Transverse colon (tissue), 4 donors: ENCODE measurements around the gene PPM1J. TPM values are rescaled to one million over a fixed set of nuclear protein-coding genes. Genes with fewer than 3 reads are reported as not detected.

ENCODE experiments used
- DNase-seq: peaks from one replicate; pipeline ENCODE4 v3.0.0-alpha.2; 2019
- H3K27ac ChIP-seq, 4 donors: fragments of 200-600 bp; sonication (generic); 2 replicates each; pipeline ENCODE4 v1.5.1; 2016 to 2018; ENCODE audit warnings: inconsistent platforms in 4 of 4
- H3K27me3 ChIP-seq: fragments of 200-600 bp; sonication (generic); 2 replicates; pipeline ENCODE4 v1.5.1; 2017; ENCODE audit warnings: inconsistent platforms
- H3K36me3 ChIP-seq, 4 donors: fragments of 200-600 bp; sonication (generic); 2 replicates each; pipeline ENCODE4 v1.5.1; 2017 to 2019; ENCODE audit warnings: inconsistent platforms in 4 of 4
- H3K4me1 ChIP-seq, 4 donors: fragments of 200-600 bp; sonication (generic); 2 replicates each; pipeline ENCODE4 v1.5.1; 2017 to 2020; ENCODE audit warnings: inconsistent platforms in 4 of 4
- H3K4me3 ChIP-seq, 4 donors: fragments of 200-600 bp; sonication (generic); 1 replicate in 1 of 4; 2 replicates in 3 of 4; pipeline versions ENCODE4 v1.5.1 to v1.6.1; 2017 to 2019; ENCODE audit warnings: inconsistent platforms in 4 of 4
- H3K9me3 ChIP-seq, 2 donors: fragments of 200-600 bp; sonication (generic); 2 replicates each; pipeline ENCODE4 v1.5.1; 2017 to 2019; ENCODE audit warnings: inconsistent platforms in 2 of 2
- EP300 ChIP-seq: sonication (generic); formaldehyde crosslinking; IDR thresholded peaks from one replicate; pipeline ENCODE4 v1.6.1; 2017; ENCODE audit warnings: antibody characterized with exemption, low read depth
- POLR2A ChIP-seq: fragments of 450-650 bp; IDR thresholded peaks from one replicate; pipeline ENCODE4 v1.6.1; 2016; ENCODE audit warnings: antibody characterized with exemption, mild to moderate bottlenecking, moderate library complexity
- POLR2AphosphoS5 ChIP-seq, 3 donors: sonication (generic); formaldehyde crosslinking; IDR thresholded peaks; one replicate each; pipeline ENCODE4 v1.6.1; 2016; ENCODE audit warnings: antibody characterized with exemption in 3 of 3
- WGBS, 2 donors: methylation state at CpG; one replicate each; pipeline ENCODE4 v1.1.5; 2018; ENCODE audit warnings: low coverage in 1 of 2; 5-methylcytosine and 5-hydroxymethylcytosine counted together
- in situ Hi-C, 4 donors: fragments of 200-750 bp; cut with MboI; loops; one replicate each; pipeline versions ENCODE4 v1.15.0 to v1.15.1; 2017; ENCODE audit warnings: low sequenced_read_pairs in 3 of 4, low pct_ligation_motif_present in 1 of 4, low pct_unique_long_range_greater_than_20kb in 1 of 4
- intact Hi-C: fragments of 100-400 bp; cut with DNase I; formaldehyde crosslinking; loops from one replicate; pipeline ENCODE4 v1.15.1; 2023; ENCODE audit warnings: low total_unique reads
- total RNA-seq, 4 donors: library from RNA; depleted of rRNA; stranded (reverse); fragments of >200 nt; gene quantifications; one replicate each; pipeline ENCODE4 v1.1.0, GENCODE V29; 2016
- TF ChIP-seq, protein P1 (sequence below), 5 experiments: fragments of 200-600 bp in 3 of 5; fragments of 450-650 bp in 2 of 5; sonication (generic) in 3 of 5; IDR thresholded peaks; 1 replicate in 2 of 5; 2 replicates in 3 of 5; pipeline ENCODE4 v1.5.1; 2016 to 2017; ENCODE audit warnings: antibody characterized with exemption in 5 of 5, inconsistent platforms in 3 of 5, mild to moderate bottlenecking in 2 of 5, moderate library complexity in 1 of 5

The PPM1J gene
- total RNA-seq, 4 donors from 2014 or later, result 0.68 to 1.7 TPM; not detected in 2

DNA sequence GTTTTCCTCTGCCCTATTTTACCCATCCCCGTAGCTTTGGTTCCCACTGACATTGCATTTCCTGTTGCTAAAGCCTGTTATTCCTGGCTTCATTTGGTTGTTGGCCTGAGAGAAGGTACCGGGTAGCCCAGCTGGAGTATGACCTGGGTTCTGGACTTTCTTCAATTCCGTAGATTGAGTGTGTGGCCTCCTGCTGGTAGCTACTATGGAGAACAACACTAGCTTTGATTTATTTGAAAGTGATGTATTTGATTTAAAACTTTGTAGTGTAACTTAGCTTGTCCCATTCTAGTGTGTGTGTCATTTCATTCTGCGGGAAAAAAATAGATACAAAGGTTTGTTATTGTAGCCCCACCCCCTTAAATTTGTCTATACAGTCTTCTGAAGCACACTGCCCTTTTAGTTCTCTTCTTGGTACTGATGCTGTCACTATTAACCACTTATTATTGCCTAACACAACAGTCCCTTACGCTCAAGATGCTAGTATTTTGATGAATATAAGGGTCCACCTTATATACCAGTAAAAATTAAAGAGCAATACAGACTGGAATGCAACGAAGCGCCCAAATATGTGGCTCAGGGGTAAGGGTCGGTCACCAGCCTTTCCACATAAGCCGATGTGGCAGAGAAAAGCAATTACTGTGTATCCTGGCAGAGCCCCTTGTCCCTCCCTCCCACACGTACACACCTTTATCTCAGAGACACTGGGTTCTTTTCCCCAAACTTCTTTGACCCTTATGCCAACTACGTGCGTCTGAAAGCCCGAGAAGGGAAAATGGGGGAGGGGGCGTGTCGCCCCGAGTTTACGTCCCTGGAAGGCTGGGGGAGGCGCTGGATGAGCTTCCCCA is 41.3 kb downstream of the PPM1J start:
- TF ChIP-seq, protein P1, sequence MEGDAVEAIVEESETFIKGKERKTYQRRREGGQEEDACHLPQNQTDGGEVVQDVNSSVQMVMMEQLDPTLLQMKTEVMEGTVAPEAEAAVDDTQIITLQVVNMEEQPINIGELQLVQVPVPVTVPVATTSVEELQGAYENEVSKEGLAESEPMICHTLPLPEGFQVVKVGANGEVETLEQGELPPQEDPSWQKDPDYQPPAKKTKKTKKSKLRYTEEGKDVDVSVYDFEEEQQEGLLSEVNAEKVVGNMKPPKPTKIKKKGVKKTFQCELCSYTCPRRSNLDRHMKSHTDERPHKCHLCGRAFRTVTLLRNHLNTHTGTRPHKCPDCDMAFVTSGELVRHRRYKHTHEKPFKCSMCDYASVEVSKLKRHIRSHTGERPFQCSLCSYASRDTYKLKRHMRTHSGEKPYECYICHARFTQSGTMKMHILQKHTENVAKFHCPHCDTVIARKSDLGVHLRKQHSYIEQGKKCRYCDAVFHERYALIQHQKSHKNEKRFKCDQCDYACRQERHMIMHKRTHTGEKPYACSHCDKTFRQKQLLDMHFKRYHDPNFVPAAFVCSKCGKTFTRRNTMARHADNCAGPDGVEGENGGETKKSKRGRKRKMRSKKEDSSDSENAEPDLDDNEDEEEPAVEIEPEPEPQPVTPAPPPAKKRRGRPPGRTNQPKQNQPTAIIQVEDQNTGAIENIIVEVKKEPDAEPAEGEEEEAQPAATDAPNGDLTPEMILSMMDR (IDR thresholded peaks at IDR 0.05), result peak; percentile 34 to 64 (median 43)
- TF ChIP-seq POLR2AphosphoS5 (IDR thresholded peaks at IDR 0.05), result no peak
- Histone ChIP-seq H3K27ac (peak overlapping the region; percentile 85 to 94 (median 91)), H3K36me3 (peaks cover 0 to 7% (median 2%) of the 10 kb centered on the region in 4 donors), H3K9me3 (no peaks in the 10 kb centered on the region), H3K27me3 (no peaks in the 10 kb centered on the region), H3K4me1 (peaks cover 11 to 24% (median 16%) of the 10 kb centered on the region in 4 donors), H3K4me3 (peak overlapping the region; percentile 68 to 89 (median 78))
- in situ Hi-C loops, result no loop called here
- 9 to 10% methylated on average over 7 to 18 of the region's 18 CpGs for whole genome bisulfite sequencing, 2 donors
- DNase-seq, result no peak
- intact Hi-C loops, result no loop called here

DNA sequence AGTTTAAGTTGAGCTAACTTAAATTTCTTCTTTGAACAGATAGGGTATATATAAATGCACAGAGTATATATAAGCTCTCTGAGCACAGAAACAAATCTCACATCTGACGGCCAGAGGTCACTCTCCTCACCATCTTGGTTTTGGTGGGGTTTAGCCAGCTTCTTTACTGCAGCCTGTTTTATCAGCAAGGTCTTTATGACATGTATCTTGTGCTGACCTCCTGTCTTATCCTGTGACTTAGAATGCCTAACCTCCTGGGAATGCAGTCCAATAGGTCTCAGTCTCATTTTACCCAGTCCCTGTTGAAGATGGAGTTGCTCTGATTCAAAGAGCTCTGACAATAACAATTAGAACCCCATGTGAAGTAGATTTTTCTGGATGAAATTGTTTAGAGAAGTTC is 42.3 kb downstream of the PPM1J start:
- WGBS, 2 donors, result 91 to 100% methylated on average over 1 of the region's 1 CpG
- in situ Hi-C loops, result no loop called here
- DNase-seq, result no peak
- TF ChIP-seq EP300 (no peak), POLR2A (no peak), POLR2AphosphoS5 (IDR thresholded peaks at IDR 0.05) (no peak)
- TF ChIP-seq, protein P1 (IDR thresholded peaks at IDR 0.05), result no peak
- Histone ChIP-seq H3K27me3 (no peaks in the 10 kb centered on the region), H3K36me3 (peaks cover 0 to 12% (median 4%) of the 10 kb centered on the region in 4 donors), H3K4me1 (peaks cover 11 to 24% (median 16%) of the 10 kb centered on the region in 4 donors), H3K27ac (peak overlapping the region in 2 of 4 donors; percentile 85 to 94), H3K4me3 (no peak overlapping the region), H3K9me3 (no peaks in the 10 kb centered on the region)
- intact Hi-C loops, result no loop called here

DNA sequence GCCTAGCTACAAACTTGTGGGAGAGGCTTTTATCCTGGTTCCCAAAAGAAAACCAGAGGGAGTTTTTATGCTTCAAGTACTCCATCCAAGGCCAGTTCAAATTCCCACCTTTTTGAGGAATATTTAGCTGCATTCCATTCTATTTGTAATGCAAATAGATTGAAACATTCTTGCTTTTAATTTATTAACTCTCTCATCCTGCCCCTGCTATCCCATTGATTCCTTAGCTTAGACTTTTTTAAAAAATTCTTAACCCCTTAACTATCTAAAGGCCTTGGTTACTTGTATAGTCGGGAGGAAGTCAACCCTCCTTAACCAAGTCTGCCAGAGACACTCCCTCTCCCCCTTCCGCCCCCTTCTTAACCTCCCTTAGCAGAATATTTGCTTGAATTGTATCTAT is 43.1 kb downstream of the PPM1J start:
- no peak for DNase-seq
- Histone ChIP-seq H3K4me1 (peaks cover 11 to 24% (median 16%) of the 10 kb centered on the region in 4 donors), H3K4me3 (no peak overlapping the region), H3K27ac (no peak overlapping the region), H3K9me3 (no peaks in the 10 kb centered on the region), H3K27me3 (no peaks in the 10 kb centered on the region), H3K36me3 (peaks cover 0 to 18% (median 4%) of the 10 kb centered on the region in 4 donors)
- 86% methylated on average over 2 of the region's 2 CpGs; no CpG with 5 or more reads in 1 of the 2 donors for WGBS, 2 donors
- TF ChIP-seq EP300, result no peak
- intact Hi-C loops, result no loop called here
- in situ Hi-C loops, result no loop called here

DNA sequence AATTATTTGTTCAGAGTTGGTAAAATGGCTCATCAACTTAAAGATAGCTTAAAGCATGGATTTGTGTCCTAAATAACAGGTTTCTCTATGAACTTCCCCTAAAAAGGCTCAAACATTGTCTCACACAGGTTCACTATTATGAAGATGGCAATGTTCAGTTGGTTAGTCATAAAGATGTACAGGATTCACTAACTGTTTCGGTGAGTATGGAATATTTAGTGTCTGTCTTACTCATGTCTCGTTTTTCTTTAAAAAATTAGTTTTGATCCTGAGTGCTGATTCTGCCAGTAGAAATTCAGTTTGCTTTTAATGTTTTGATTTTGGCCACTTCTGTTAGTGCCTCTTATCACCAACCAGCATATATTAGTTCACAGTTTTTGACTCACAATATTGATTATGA is 48.2 kb downstream of the PPM1J start:
- in situ Hi-C loops (no loop called here), intact Hi-C loops (no loop called here)
- no peak for DNase-seq
- 77 to 88% methylated on average over 2 of the region's 2 CpGs for WGBS, 2 donors
- Histone ChIP-seq H3K4me3 (no peak overlapping the region), H3K27ac (no peak overlapping the region), H3K27me3 (no peaks in the 10 kb centered on the region), H3K36me3 (peaks cover 0 to 41% (median 8%) of the 10 kb centered on the region in 4 donors), H3K9me3 (no peaks in the 10 kb centered on the region), H3K4me1 (no peaks in the 10 kb centered on the region)
- TF ChIP-seq EP300, result no peak
- no peak for TF ChIP-seq POLR2AphosphoS5 (IDR thresholded peaks at IDR 0.05)
- TF ChIP-seq POLR2A, result no peak
- TF ChIP-seq, protein P1 (IDR thresholded peaks at IDR 0.05), result no peak
